Liver (tissue), 9 donors: ENCODE results near the gene AFAP1. TPM values are rescaled to one million over a fixed set of nuclear protein-coding genes. Genes with fewer than 3 reads are reported as not detected.

Experiments used
- DNase-seq: peaks from one replicate; pipeline ENCODE4 v3.0.0-alpha.2; 2017; ENCODE audit warnings: low spot score
- H3K27ac ChIP-seq, 2 donors: one replicate each; pipeline ENCODE4 v1.7.0; 2013; ENCODE audit warnings: inconsistent platforms in 2 of 2, low read length in 2 of 2, control low read depth in 1 of 2, low read depth in 1 of 2, mild to moderate bottlenecking in 1 of 2
- H3K27me3 ChIP-seq, 4 donors: one replicate each; pipeline versions ENCODE4 v1.6.1 to v1.7.0; 2013; ENCODE audit warnings: low read length in 3 of 4, inconsistent platforms in 1 of 4, mild to moderate bottlenecking in 1 of 4, moderate library complexity in 1 of 4; ENCODE audit not compliant: control insufficient read depth in 4 of 4, insufficient read depth in 4 of 4
- H3K36me3 ChIP-seq, 4 donors: one replicate each; pipeline versions ENCODE4 v1.6.1 to v1.7.0; 2013; ENCODE audit warnings: low read length in 3 of 4, mild to moderate bottlenecking in 3 of 4, low read depth in 1 of 4, moderate library complexity in 1 of 4; ENCODE audit not compliant: control insufficient read depth in 4 of 4, insufficient read depth in 3 of 4
- H3K4me1 ChIP-seq, 4 donors: one replicate each; pipeline versions ENCODE4 v1.6.1 to v1.7.0; 2013; ENCODE audit warnings: low read length in 3 of 4, mild to moderate bottlenecking in 3 of 4, moderate library complexity in 1 of 4; ENCODE audit not compliant: control insufficient read depth in 4 of 4, insufficient read depth in 4 of 4
- H3K4me3 ChIP-seq, 3 donors: one replicate each; pipeline versions ENCODE4 v1.6.1 to v1.7.0; 2013; ENCODE audit warnings: low read length in 3 of 3, control low read depth in 1 of 3, low read depth in 1 of 3, mild to moderate bottlenecking in 1 of 3
- H3K9ac ChIP-seq, 2 donors: one replicate each; pipeline ENCODE4 v1.7.0; 2013; ENCODE audit warnings: low read length in 2 of 2, mild to moderate bottlenecking in 2 of 2, moderate library complexity in 2 of 2, control low read depth in 1 of 2, low read depth in 1 of 2
- H3K9me3 ChIP-seq, 4 donors: one replicate each; pipeline versions ENCODE4 v1.6.1 to v1.7.0; 2013; ENCODE audit warnings: low read length in 3 of 4; ENCODE audit not compliant: control insufficient read depth in 4 of 4
- FOXA2 ChIP-seq: IDR thresholded peaks from 2 replicates; pipeline ENCODE4 v1.6.1; 2016; ENCODE audit warnings: antibody characterized with exemption
- GABPA ChIP-seq, 2 donors: IDR thresholded peaks in 1 of 2; conservative IDR thresholded peaks in 1 of 2; 2 replicates each; pipeline ENCODE4 v1.6.1; 2016; ENCODE audit warnings: antibody characterized with exemption in 2 of 2, mild to moderate bottlenecking in 1 of 2, moderate library complexity in 1 of 2
- HNF4A ChIP-seq, 2 donors: conservative IDR thresholded peaks; 2 replicates each; pipeline ENCODE4 v1.6.1; 2016; ENCODE audit warnings: antibody characterized with exemption in 2 of 2, mild to moderate bottlenecking in 2 of 2
- HNF4G ChIP-seq: IDR thresholded peaks from 2 replicates; pipeline ENCODE4 v1.6.1; 2016; ENCODE audit warnings: antibody characterized with exemption
- JUND ChIP-seq, 2 donors: IDR thresholded peaks; 2 replicates each; pipeline ENCODE4 v1.6.1; 2016; ENCODE audit warnings: antibody characterized with exemption in 2 of 2
- NR2F2 ChIP-seq: IDR thresholded peaks from 2 replicates; pipeline ENCODE4 v1.6.1; 2016; ENCODE audit warnings: antibody characterized with exemption
- REST ChIP-seq: IDR thresholded peaks from 2 replicates; pipeline ENCODE4 v1.6.1; 2016; ENCODE audit warnings: antibody characterized with exemption, mild to moderate bottlenecking
- RXRA ChIP-seq, 2 donors: IDR thresholded peaks; 2 replicates each; pipeline ENCODE4 v1.6.1; 2017 to 2018; ENCODE audit warnings: antibody characterized with exemption in 2 of 2, mild to moderate bottlenecking in 1 of 2
- SP1 ChIP-seq: IDR thresholded peaks from 2 replicates; pipeline ENCODE4 v1.6.1; 2018; ENCODE audit warnings: antibody characterized with exemption, mild to moderate bottlenecking
- TAF1 ChIP-seq: conservative IDR thresholded peaks from 2 replicates; pipeline ENCODE4 v1.6.1; 2016; ENCODE audit warnings: antibody characterized with exemption, mild to moderate bottlenecking
- YY1 ChIP-seq: IDR thresholded peaks from 2 replicates; pipeline ENCODE4 v1.6.1; 2016; ENCODE audit warnings: antibody characterized with exemption, mild to moderate bottlenecking
- WGBS: extraction: QIAGEN DNeasy Blood & Tissue Kit; methylation state at CpG from one replicate; pipeline ENCODE4 v1.1.7; 2013; 5-methylcytosine and 5-hydroxymethylcytosine counted together
- polyA plus RNA-seq, 2 donors: library from polyadenylated mRNA; stranded (reverse) in 1 of 2; unstranded in 1 of 2; fragments of 200-250 nt in 1 of 2; fragments of >200 nt in 1 of 2; fragmentation: Nextera tagmentation in 1 of 2; extraction: Ambion mirVana in 1 of 2; gene quantifications; one replicate each; pipeline versions ENCODE4 v1.2.1 to v1.2.3, GENCODE V29; 2013 to 2015
- total RNA-seq, 2 donors: library from RNA; depleted of rRNA; stranded (reverse); fragments of >200 nt; gene quantifications; one replicate each; pipeline ENCODE4 v1.2.3, GENCODE V29; 2014
- TF ChIP-seq, protein P1 (sequence below): IDR thresholded peaks from 2 replicates; pipeline ENCODE4 v1.6.1; 2016; ENCODE audit warnings: antibody characterized with exemption
- TF ChIP-seq, protein P2 (sequence below): fragments of 150-350 bp; IDR thresholded peaks from 2 replicates; pipeline ENCODE4 v1.5.1; 2017; ENCODE audit warnings: improper control_type of control experiment, low read depth, low read length; ENCODE audit not compliant: missing input control
- TF ChIP-seq, protein P3 (sequence below): IDR thresholded peaks from 2 replicates; pipeline ENCODE4 v1.6.1; 2016; ENCODE audit warnings: antibody characterized with exemption
- TF ChIP-seq, protein P4 (sequence below): IDR thresholded peaks from 2 replicates; pipeline ENCODE4 v1.6.1; 2016; ENCODE audit warnings: antibody characterized with exemption
- donor health status: healthy.
- donor health status: healthy.
- donor health status: healthy.
- donor health status: healthy.
- donor health status: healthy.

AFAP1 gene
- total and polyA plus RNA-seq, 4 donors, result 0.40 to 3.2 (median 1.6) TPM

- TF ChIP-seq, protein P1, sequence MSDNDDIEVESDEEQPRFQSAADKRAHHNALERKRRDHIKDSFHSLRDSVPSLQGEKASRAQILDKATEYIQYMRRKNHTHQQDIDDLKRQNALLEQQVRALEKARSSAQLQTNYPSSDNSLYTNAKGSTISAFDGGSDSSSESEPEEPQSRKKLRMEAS, result no peak
- no peak for TF ChIP-seq YY1
- no peak for TF ChIP-seq SP1
- TF ChIP-seq TAF1, result no peak
- no peak for TF ChIP-seq JUND (IDR thresholded peaks at IDR 0.05)
These were observed 138.7 kb downstream of the AFAP1 start (continued) for GRCh38 chr4:7801001-7801400.

- Histone ChIP-seq H3K9me3 (no peaks in the 10 kb centered on the region), H3K27me3 (no peaks in the 10 kb centered on the region), H3K27ac (no peak overlapping the region), H3K9ac (no peak overlapping the region), H3K36me3 (no peaks in the 10 kb centered on the region), H3K4me3 (no peak overlapping the region), H3K4me1 (peaks cover 0 to 4% (median 0%) of the 10 kb centered on the region in 4 donors)
- 91% methylated on average over 22 of the region's 22 CpGs for WGBS
- DNase-seq, result no peak
- TF ChIP-seq YY1 (no peak), REST (no peak), FOXA2 (no peak), HNF4A (conservative IDR thresholded peaks at IDR 0.05) (no peak), HNF4G (no peak), TAF1 (no peak), RXRA (IDR thresholded peaks at IDR 0.05) (no peak), JUND (IDR thresholded peaks at IDR 0.05) (no peak), NR2F2 (no peak), GABPA (IDR thresholded peaks at IDR 0.05 in 1 of 2, conservative IDR thresholded peaks at IDR 0.05 in 1 of 2) (no peak)
- TF ChIP-seq, protein P2, sequence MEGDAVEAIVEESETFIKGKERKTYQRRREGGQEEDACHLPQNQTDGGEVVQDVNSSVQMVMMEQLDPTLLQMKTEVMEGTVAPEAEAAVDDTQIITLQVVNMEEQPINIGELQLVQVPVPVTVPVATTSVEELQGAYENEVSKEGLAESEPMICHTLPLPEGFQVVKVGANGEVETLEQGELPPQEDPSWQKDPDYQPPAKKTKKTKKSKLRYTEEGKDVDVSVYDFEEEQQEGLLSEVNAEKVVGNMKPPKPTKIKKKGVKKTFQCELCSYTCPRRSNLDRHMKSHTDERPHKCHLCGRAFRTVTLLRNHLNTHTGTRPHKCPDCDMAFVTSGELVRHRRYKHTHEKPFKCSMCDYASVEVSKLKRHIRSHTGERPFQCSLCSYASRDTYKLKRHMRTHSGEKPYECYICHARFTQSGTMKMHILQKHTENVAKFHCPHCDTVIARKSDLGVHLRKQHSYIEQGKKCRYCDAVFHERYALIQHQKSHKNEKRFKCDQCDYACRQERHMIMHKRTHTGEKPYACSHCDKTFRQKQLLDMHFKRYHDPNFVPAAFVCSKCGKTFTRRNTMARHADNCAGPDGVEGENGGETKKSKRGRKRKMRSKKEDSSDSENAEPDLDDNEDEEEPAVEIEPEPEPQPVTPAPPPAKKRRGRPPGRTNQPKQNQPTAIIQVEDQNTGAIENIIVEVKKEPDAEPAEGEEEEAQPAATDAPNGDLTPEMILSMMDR, result no peak
- TF ChIP-seq, protein P3, sequence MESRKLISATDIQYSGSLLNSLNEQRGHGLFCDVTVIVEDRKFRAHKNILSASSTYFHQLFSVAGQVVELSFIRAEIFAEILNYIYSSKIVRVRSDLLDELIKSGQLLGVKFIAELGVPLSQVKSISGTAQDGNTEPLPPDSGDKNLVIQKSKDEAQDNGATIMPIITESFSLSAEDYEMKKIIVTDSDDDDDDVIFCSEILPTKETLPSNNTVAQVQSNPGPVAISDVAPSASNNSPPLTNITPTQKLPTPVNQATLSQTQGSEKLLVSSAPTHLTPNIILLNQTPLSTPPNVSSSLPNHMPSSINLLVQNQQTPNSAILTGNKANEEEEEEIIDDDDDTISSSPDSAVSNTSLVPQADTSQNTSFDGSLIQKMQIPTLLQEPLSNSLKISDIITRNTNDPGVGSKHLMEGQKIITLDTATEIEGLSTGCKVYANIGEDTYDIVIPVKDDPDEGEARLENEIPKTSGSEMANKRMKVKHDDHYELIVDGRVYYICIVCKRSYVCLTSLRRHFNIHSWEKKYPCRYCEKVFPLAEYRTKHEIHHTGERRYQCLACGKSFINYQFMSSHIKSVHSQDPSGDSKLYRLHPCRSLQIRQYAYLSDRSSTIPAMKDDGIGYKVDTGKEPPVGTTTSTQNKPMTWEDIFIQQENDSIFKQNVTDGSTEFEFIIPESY, result no peak
- TF ChIP-seq, protein P1, result no peak
- TF ChIP-seq, protein P4, sequence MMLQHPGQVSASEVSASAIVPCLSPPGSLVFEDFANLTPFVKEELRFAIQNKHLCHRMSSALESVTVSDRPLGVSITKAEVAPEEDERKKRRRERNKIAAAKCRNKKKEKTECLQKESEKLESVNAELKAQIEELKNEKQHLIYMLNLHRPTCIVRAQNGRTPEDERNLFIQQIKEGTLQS, result no peak
These were observed 139.3 kb downstream of the AFAP1 start for GRCh38 chr4:7800410-7800809.
